Neural cell (in vitro differentiated cells): ENCODE data around the gene RYR1. TPM values are rescaled to one million over a fixed set of nuclear protein-coding genes. Genes with fewer than 3 reads are reported as not detected.

Experiments
- H2AFZ ChIP-seq: fragments of 200-600, 300-800 bp; sonication (generic), shearing (Covaris generic); 2 replicates; pipeline ENCODE4 v1.6.0; 2014; ENCODE audit warnings: low read depth, mild to moderate bottlenecking, antibody characterized with exemption, low read length, moderate library complexity
- H3F3A ChIP-seq: fragments of 200-600 bp; shearing (Covaris generic); 2 replicates; pipeline ENCODE4 v1.6.1; 2016; ENCODE audit warnings: mild to moderate bottlenecking, moderate library complexity, mixed read lengths, antibody characterized with exemption, low read length; ENCODE audit not compliant: insufficient read depth, poor library complexity, severe bottlenecking
- H3K27ac ChIP-seq: fragments of 200-600, 300-800 bp; sonication (generic), shearing (Covaris generic); 2 replicates; pipeline ENCODE4 v1.5.1; 2014; ENCODE audit warnings: mild to moderate bottlenecking, low read length, moderate library complexity
- H3K27me3 ChIP-seq: fragments of 300-800, 200-600 bp; sonication (generic), shearing (Covaris generic); 2 replicates; pipeline ENCODE4 v1.6.0; 2014; ENCODE audit warnings: mild to moderate bottlenecking, low read depth, low read length, moderate library complexity; ENCODE audit not compliant: insufficient read depth
- H3K36me3 ChIP-seq: fragments of 300-800, 200-600 bp; sonication (generic), shearing (Covaris generic); 2 replicates; pipeline ENCODE4 v1.5.1; 2014; ENCODE audit warnings: mild to moderate bottlenecking, antibody characterized with exemption, low read length, moderate library complexity; ENCODE audit not compliant: insufficient read depth
- H3K4me2 ChIP-seq: fragments of 300-800, 200-600 bp; sonication (generic), shearing (Covaris generic); 2 replicates; pipeline ENCODE4 v1.6.0; 2014; ENCODE audit warnings: mild to moderate bottlenecking, low read length
- H3K4me3 ChIP-seq: fragments of 300-800, 200-600 bp; sonication (generic), shearing (Covaris generic); 2 replicates; pipeline ENCODE4 v1.5.1; 2014; ENCODE audit warnings: mild to moderate bottlenecking, low read length, moderate library complexity
- H3K79me2 ChIP-seq: fragments of 200-600 bp; shearing (Covaris generic); replicated peaks from 2 replicates; pipeline ENCODE4 v1.6.0; 2014; ENCODE audit warnings: mild to moderate bottlenecking, low read length, moderate library complexity; ENCODE audit not compliant: insufficient read depth
- H3K9ac ChIP-seq: fragments of 300-800, 200-600 bp; sonication (generic), shearing (Covaris generic); 2 replicates; pipeline ENCODE4 v1.6.1; 2016; ENCODE audit warnings: mild to moderate bottlenecking, low read length, mixed read lengths
- H3K9me2 ChIP-seq: fragments of 200-600 bp; shearing (Covaris generic); 2 replicates; pipeline ENCODE4 v1.6.1; 2016; ENCODE audit warnings: mild to moderate bottlenecking, low read length, mixed read lengths; ENCODE audit not compliant: insufficient read depth
- H3K9me3 ChIP-seq: fragments of 200-600, 300-800 bp; sonication (generic), shearing (Covaris generic); 2 replicates; pipeline ENCODE4 v1.6.1; 2016; ENCODE audit warnings: mild to moderate bottlenecking, mixed run types, low read length, moderate library complexity, mixed read lengths
- H4K20me1 ChIP-seq: fragments of 200-600 bp; shearing (Covaris generic); 2 replicates; pipeline ENCODE4 v1.6.1; 2016; ENCODE audit warnings: mild to moderate bottlenecking, mixed run types; ENCODE audit not compliant: insufficient read depth
- EP300 ChIP-seq: fragments of 450-650 bp; conservative IDR thresholded peaks from 2 replicates; pipeline ENCODE4 v1.6.1; 2014; ENCODE audit warnings: antibody characterized with exemption, mild to moderate bottlenecking, moderate library complexity; ENCODE audit not compliant: poor library complexity, severe bottlenecking
- EZH2 ChIP-seq: fragments of 200-600, 300-800 bp; shearing (Covaris generic), sonication (generic); IDR thresholded peaks from 2 replicates; pipeline ENCODE4 v1.6.1; 2014; ENCODE audit warnings: antibody characterized with exemption, low read length, borderline replicate concordance, mild to moderate bottlenecking; ENCODE audit not compliant: insufficient read depth, poor library complexity, severe bottlenecking
- MXI1 ChIP-seq: fragments of 450-650 bp; conservative IDR thresholded peaks from 2 replicates; pipeline ENCODE4 v1.6.1; 2014; ENCODE audit warnings: antibody characterized with exemption, mild to moderate bottlenecking; ENCODE audit not compliant: poor library complexity, severe bottlenecking
- POLR2AphosphoS5 ChIP-seq: IDR thresholded peaks from 2 replicates; pipeline ENCODE4 v1.6.1; 2012
- RAD21 ChIP-seq: fragments of 450-650 bp; conservative IDR thresholded peaks from 2 replicates; pipeline ENCODE4 v1.6.1; 2014; ENCODE audit warnings: antibody characterized with exemption, mild to moderate bottlenecking, moderate library complexity
- SMC3 ChIP-seq: fragments of 450-650 bp; conservative IDR thresholded peaks from 2 replicates; pipeline ENCODE4 v1.6.1; 2014; ENCODE audit warnings: antibody characterized with exemption, mild to moderate bottlenecking, moderate library complexity; ENCODE audit not compliant: poor library complexity
- TAF1 ChIP-seq: IDR thresholded peaks from 2 replicates; pipeline ENCODE4 v1.6.1; 2012; ENCODE audit warnings: low read depth
- polyA plus RNA-seq: library from polyadenylated mRNA; depleted of rRNA; stranded (reverse); fragments of >200 nt; gene quantifications from 2 replicates; pipeline ENCODE4 v1.2.3, GENCODE V29; 2014
- TF ChIP-seq, protein P1 (sequence below): fragments of 450-650 bp; IDR thresholded peaks from 2 replicates; pipeline ENCODE4 v1.5.1; 2014; ENCODE audit warnings: antibody characterized with exemption, mild to moderate bottlenecking, moderate library complexity; ENCODE audit not compliant: poor library complexity, severe bottlenecking
- TF ChIP-seq, protein P2 (sequence below): IDR thresholded peaks from 2 replicates; pipeline ENCODE4 v1.6.1; 2012; ENCODE audit warnings: borderline replicate concordance

Gene RYR1
- polyA plus RNA-seq, 1 donor from 2014 or later: 0.69 TPM

DNA sequence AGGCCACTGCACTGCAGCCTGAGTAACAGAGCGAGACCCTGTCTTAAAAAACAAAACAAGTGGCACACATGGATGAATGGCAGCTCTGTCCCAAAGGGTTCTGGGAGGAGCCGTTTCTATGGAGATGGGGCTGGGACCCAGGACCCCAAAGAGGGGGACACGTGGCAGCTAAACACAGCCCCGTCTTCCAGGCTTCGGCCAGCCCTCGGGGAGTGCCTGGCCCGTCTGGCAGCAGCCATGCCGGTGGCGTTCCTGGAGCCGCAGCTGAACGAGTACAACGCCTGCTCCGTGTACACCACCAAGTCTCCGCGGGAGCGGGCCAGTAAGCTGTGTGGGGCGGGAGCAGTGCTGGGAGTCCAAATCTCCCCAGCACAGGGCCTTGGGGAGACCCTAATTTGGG lies 82.4 kb downstream of the RYR1 start:
- Histone ChIP-seq H2AFZ (no peak overlapping the region), H3K27me3 (no peaks in the 10 kb centered on the region), H3K79me2 (no peaks in the 10 kb centered on the region), H4K20me1 (no peaks in the 10 kb centered on the region), H3K4me3 (no peak overlapping the region), H3K36me3 (no peaks in the 10 kb centered on the region), H3K27ac (no peak overlapping the region), H3K9ac (no peak overlapping the region), H3K4me2 (no peak overlapping the region), H3K9me3 (no peaks in the 10 kb centered on the region), H3K9me2 (no peaks in the 10 kb centered on the region), H3F3A (no peaks in the 10 kb centered on the region)
- TF ChIP-seq RAD21 (no peak), POLR2AphosphoS5 (no peak), MXI1 (no peak), SMC3 (no peak), EZH2 (no peak), EP300 (no peak), TAF1 (no peak)
- TF ChIP-seq, protein P1, sequence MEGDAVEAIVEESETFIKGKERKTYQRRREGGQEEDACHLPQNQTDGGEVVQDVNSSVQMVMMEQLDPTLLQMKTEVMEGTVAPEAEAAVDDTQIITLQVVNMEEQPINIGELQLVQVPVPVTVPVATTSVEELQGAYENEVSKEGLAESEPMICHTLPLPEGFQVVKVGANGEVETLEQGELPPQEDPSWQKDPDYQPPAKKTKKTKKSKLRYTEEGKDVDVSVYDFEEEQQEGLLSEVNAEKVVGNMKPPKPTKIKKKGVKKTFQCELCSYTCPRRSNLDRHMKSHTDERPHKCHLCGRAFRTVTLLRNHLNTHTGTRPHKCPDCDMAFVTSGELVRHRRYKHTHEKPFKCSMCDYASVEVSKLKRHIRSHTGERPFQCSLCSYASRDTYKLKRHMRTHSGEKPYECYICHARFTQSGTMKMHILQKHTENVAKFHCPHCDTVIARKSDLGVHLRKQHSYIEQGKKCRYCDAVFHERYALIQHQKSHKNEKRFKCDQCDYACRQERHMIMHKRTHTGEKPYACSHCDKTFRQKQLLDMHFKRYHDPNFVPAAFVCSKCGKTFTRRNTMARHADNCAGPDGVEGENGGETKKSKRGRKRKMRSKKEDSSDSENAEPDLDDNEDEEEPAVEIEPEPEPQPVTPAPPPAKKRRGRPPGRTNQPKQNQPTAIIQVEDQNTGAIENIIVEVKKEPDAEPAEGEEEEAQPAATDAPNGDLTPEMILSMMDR: no peak
- TF ChIP-seq, protein P2, sequence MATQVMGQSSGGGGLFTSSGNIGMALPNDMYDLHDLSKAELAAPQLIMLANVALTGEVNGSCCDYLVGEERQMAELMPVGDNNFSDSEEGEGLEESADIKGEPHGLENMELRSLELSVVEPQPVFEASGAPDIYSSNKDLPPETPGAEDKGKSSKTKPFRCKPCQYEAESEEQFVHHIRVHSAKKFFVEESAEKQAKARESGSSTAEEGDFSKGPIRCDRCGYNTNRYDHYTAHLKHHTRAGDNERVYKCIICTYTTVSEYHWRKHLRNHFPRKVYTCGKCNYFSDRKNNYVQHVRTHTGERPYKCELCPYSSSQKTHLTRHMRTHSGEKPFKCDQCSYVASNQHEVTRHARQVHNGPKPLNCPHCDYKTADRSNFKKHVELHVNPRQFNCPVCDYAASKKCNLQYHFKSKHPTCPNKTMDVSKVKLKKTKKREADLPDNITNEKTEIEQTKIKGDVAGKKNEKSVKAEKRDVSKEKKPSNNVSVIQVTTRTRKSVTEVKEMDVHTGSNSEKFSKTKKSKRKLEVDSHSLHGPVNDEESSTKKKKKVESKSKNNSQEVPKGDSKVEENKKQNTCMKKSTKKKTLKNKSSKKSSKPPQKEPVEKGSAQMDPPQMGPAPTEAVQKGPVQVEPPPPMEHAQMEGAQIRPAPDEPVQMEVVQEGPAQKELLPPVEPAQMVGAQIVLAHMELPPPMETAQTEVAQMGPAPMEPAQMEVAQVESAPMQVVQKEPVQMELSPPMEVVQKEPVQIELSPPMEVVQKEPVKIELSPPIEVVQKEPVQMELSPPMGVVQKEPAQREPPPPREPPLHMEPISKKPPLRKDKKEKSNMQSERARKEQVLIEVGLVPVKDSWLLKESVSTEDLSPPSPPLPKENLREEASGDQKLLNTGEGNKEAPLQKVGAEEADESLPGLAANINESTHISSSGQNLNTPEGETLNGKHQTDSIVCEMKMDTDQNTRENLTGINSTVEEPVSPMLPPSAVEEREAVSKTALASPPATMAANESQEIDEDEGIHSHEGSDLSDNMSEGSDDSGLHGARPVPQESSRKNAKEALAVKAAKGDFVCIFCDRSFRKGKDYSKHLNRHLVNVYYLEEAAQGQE: no peak

DNA sequence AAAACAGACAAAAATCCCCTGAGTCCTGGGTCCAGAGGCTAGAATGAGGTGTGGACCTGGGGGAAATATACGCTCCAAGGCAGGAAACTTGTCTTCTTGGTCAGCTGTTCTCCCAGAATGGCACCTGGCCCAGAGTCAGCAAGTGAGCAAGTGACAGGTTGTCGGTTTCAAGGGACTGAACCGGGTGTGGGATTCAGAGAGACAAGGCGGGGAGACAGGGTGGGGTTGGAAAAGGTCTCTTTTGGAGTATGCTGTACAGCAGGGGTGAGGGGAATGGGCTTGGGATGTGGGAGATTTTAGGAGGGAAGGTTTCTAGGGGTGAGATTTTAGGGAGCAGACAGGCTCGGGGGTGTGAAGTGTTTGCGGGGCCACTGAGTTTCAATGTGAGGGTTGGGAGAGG lies 83.3 kb downstream of the RYR1 start:
- Histone ChIP-seq H3K27ac (no peak overlapping the region), H3K9ac (no peak overlapping the region), H3F3A (no peaks in the 10 kb centered on the region), H3K9me3 (no peaks in the 10 kb centered on the region), H3K4me2 (no peak overlapping the region), H3K9me2 (no peaks in the 10 kb centered on the region), H2AFZ (no peak overlapping the region), H3K36me3 (no peaks in the 10 kb centered on the region), H3K4me3 (no peak overlapping the region), H4K20me1 (no peaks in the 10 kb centered on the region), H3K27me3 (no peaks in the 10 kb centered on the region), H3K79me2 (no peaks in the 10 kb centered on the region)
- no peak for TF ChIP-seq EZH2
- TF ChIP-seq, protein P2: no peak
- TF ChIP-seq, protein P1: no peak
- TF ChIP-seq TAF1: no peak
- TF ChIP-seq POLR2AphosphoS5: no peak
